GM21717 (cell line): ENCODE measurements around the gene CDC5L.

ENCODE experiments used
- ATAC-seq: cut with Tn5 transposase; IDR thresholded peaks from one replicate; pipeline ENCODE4 v1.9.1; 2021; ENCODE audit warnings: mild to moderate bottlenecking, moderate library complexity; ENCODE audit not compliant: unreplicated experiment

CDC5L gene

DNA sequence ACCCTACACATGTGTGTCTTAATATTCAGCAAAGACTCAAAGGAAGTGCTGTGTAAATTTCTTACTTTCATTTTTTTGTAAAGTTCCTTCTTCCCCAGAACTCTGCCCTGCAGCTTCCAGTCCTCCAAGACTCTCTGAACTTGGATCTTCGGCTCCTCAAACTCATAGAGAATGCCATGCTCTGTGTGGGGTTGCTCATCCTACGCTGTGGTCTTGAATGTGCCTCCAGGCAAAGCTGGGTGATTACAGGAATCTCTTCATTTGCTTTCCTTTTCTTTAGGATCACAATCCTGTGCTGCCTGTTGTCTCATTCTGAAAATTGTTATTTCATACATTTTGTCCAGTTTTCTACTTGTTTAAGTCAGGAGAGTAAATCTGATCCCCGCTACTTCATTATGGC, 14.5 kb upstream of the CDC5L start:
- ATAC-seq, result no peak

DNA sequence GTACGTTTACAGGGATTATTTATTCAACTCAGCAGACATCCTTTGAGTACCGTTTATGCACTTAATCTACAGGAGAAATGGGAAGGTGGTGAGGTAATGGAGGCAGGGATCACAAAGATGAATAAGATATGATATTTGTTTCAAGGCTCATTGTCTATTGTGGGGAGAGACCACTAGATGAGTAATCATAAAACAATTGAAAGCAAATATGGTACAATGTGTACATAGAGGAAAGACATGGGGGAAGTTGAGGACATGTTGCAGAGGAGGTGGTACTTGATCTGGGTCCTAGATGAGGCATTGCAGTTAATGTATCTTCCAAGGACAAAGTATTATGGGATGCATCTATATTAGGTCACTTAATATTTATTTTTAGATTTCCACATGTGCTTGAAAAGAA, 13.7 kb upstream of the CDC5L start:
- no peak for ATAC-seq

DNA sequence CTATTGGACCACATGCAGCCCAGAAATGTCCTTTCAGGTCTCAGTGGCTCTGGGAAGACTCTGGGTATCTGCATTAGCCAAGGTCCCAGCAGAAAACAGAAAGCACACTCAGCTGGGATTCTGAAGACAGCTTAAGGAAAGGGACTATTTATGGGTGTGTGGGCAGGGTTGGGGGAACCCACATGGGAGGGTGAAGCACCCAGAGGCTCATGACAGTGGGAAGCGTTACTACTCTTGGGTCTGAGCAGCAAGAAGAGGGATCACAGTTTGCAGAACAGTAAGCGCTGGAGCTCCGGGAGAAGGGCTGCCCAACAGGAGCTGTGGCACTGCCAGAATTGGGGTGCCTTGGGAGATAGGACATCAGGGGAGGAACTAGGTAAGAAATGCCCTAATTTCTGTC, 12.4 kb upstream of the CDC5L start:
- no peak for ATAC-seq

DNA sequence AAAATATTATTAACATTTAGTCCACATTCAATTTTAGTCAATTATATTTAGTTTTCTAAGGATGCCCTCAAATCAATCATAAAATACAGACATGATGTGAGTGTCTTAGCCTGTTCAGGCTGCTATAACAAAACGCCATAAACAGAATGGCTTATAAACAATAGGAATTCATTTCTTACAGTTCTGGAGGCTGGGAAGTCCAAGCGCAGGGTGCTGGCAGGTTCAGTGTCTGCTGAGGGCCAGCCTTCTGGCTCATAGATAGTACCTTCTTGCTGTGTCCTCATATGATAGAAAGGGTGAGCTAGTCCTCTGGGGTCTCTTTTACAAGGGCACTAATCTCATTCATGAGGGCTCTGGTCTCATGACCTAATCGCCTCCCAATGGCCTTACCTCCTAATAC, 10.0 kb upstream of the CDC5L start:
- no peak for ATAC-seq

DNA sequence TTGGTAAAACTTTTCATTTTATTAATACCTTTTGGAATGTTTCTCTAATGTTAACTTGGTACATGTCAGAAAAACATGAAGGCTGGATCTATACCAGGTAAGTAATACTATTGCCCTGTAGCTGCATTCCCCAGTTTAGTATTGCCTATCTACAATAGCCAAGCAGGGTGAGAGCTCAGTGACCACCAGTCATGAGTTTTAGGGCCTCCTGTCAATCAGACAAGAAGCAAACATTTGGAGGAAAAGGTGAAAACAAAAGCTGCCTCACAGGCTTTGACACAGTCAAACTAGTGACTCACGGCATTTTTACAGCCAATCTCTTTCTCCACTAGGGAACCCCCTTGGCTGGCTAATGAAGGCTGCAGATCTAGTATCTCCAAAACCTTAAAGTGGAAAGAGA, 9.5 kb upstream of the CDC5L start:
- no peak for ATAC-seq

DNA sequence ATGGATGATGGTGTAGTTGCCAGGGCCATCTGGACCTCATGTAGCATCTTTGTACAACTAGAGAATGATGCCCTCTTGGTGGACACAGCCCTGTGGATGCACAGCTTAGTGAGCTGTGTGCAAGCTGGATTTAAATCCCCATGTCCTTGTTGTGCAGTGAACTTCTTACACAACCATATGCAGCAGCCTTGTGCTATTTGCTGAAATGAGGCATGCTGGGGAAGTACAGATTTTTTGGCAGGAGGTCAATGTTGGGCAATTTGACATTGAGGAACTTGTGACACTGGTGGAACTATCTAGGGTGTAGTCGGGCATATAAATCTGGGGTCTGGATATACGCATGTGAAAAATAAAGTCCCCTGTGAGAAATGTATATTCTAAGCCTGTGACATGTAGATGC, 5.8 kb upstream of the CDC5L start:
- ATAC-seq, result no peak

DNA sequence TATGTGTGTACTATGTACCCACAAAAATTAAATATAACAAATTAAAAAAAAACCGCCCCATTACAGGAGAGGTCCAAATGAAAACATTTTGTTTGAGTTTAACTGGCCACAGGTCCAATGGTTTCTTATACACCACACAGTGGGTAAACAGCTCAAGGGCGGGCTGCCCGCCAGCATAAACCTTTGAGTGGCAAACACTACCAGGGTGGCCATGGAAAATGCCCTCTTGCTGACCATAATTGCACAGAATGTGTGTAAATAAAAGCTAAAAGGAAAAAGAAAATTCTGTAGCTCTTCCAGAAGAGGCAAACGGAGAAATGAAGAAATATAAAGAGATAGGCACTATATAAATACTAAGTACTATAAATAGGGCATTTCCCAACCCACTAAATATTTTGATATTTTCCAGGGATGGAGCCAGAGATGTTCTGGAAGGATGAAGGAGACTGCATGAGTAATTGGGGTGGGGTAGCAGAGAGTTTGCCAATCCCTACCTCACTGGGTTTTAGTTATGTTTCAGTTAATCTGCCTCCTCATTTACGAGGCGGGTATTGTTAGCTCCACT, 1.1 kb upstream of the CDC5L start:
- ATAC-seq, result no peak

DNA sequence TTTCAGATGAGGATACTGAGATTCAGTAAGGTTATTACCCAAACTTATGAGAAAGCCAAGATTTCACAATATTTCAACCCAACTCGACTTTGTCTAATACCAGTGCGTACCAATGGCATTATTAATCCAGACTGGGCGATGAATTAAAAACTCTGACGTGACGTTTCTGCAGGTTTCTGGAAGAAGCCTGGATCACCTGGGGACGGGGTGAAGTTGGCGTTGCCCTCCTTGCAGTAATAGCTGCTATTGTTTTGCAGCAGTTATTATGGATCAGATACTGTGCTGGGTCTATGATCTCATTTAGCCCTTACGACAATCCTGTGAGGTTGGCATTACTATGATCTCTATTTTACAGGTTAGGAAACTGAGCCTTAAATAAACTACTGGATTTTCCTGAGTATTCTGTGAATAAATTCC, 569 bp upstream of the CDC5L start:
- no peak for ATAC-seq

DNA sequence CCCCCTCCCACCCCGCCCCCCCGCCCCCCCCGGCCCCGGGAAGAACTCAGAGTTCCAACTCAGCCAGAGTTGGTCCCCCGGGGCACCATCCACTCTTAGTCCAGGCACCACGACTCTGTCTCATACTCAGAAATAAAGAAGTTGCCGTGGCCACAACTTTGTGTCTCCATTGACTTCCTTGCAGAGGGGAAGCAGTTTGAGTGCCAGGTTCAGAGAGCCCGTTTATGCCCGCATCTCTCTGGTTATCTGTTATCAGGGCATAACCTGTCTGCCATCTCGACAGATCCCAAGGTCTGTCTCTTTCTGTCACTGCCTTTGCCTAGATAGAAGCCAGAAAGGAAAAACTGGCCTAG, 605 bp downstream of the CDC5L start:
- ATAC-seq, result no peak

DNA sequence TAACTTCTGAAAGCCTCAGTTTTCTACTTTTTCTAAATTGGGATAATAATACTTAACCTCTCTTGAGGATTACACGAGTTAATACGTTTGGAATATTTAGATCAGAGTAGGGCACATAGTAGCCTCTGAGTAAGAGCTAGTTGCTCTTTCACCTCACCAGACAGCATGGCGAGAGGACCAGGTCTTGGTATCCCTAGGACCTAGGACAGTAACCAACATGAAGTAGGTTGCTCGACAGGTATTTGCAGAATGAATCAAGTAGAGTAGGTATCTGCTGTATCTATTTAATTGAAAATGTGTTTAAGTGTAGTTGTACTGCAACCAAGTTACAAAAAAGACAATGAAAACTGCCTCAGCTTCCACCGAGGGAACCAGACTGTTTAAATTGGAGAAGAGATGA, 1.4 kb downstream of the CDC5L start:
- ATAC-seq, result no peak

DNA sequence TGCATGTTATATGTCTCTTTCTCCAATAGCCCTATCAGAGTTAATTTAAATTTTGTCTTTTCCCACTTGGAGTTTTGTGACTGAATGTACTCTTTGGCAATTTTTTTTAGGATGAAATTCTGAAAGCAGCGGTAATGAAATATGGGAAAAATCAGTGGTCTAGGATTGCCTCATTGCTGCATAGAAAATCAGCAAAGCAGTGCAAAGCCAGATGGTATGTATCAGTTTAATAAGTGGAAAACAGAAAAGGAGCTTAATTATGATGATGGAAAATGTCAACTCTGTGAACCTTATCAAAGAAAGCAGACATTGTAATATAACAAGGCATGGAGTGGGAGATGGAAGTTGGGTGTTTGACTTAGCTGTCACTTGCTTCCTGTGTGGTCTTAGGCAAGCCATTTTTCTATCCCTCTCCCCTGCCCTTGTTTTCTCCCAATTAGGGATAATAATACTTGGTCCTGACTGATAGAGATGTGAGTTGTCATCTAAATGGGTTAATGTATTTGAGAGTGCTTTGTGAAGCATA, 2.7 kb downstream of the CDC5L start:
- ATAC-seq, result no peak

DNA sequence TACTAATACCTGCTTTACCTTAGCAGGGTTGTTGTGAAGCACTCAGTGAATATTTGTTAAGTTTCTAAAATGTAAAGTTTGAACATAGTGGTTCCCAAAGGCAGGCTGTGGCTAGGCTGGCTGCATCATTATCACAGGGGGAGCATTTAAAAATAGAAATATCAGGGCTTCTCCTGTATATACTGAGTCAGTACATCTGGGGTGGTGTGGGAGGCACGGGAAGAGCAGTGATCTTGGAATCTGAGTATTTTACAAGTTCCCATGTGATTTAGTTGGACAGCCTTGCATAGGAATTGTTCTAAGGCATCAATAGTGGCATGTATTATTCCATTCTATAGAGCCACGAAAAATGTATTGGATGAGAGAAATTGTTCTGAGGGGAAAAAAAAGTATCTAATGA, 8.0 kb downstream of the CDC5L start:
- no peak for ATAC-seq

DNA sequence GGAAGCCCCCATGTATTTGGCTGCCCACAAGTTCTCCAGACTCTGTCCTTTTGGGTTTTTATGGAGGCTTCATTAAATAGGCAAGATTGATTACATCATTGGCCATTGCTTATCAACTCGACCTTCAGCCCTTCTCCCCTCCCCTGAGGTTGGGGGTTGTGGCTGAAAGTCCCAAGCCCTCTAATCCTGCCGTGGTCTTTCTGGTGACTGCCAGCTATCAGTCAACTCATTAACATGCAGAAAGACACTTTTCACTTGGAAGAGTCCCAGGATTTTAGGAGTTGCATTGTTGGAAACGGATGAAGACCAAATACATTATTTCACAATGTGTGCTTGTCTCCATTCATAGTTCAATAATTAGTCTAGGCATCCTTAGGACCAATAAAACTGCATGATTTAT, 9.5 kb downstream of the CDC5L start:
- no peak for ATAC-seq

DNA sequence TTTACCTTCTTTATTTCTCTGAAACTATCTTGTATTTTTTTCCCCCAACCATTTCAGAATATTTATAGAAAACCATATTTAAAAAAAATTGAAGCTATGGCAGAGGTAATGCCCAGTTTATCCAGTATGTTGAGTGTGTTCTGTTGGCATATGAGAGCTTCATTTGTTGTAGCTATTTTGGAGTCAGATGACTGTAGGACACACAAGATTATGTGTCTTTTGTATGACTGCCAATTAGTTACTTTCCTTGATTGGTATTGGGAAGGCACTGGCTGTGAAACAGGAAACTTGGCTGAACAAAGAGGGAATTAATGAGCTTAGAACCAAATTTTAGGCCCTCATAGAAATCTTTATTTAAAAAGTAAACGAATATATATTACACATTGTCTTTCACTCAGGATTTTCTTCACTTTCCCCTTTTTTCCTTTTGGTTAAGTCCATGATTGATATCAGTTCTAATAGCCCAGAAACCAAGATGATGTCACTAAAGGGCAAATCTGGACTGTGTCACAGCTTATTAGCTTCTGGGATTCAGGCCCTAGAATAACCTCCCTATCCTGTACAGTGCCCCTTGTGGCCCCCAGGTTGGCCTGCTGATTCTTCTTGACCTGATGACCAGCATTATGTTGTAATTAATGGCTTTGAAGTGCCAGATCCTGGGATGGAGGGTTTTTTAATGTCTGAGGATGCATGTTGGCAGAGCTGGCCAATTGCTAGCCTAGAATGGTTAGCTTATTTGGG, 10.1 kb downstream of the CDC5L start:
- no peak for ATAC-seq

DNA sequence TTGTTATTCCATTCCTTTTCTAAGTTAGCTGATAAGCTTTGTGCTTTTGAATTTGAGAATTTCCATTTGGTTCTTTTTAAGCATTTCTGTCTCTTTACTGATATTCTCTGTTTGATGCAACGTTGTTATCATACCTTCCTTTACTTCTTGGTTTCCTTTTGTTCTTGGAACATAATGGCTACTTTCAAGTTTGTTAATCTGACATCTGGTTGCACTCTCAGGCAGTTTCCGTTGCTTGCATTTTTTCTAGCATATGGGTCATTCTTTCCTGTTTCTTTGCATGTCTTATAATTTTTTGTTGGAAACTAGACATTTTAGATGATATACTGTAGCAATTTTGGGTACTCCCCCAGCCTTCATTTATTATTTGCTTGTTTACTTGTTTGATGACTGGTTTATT, 12.5 kb downstream of the CDC5L start:
- no peak for ATAC-seq

DNA sequence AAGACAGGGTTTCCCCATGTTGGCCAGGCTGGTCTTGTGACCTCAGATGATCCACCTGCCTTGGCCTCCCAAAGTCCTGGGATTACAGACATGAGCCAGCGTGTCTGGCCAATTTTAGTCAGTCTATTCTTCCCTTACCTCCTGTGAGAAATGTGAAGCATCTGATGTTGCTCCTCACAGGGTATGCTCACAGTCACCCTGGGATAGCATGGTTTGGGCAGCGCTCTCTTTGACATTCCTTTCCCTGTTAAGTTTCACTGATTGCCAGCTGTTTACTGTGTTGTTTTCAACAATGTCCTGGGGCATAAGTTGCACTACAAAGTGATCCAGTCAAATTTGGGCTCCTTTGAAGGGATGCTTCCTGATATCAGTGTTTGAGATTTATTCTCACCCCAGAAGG, 13.1 kb downstream of the CDC5L start:
- ATAC-seq, result no peak

DNA sequence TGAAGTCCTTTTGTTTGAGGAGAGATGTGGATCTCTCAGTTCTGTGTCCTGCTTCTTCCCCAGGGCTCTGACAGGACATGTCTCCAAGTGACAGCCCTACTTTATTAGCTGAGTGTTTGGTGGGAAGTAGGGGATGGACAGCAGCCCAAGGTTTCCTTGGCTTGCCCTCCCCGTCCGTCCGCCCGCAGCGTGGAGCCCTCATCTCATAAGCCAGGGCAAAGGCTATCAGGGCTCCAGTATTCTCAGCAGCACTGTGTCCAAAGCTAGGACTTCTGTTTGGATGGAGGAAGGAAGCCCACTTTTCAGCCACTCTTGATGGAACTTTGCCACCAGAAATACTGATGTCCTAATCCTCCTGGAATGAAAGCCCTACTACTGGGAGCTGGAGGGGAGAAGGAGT, 13.6 kb downstream of the CDC5L start:
- no peak for ATAC-seq

DNA sequence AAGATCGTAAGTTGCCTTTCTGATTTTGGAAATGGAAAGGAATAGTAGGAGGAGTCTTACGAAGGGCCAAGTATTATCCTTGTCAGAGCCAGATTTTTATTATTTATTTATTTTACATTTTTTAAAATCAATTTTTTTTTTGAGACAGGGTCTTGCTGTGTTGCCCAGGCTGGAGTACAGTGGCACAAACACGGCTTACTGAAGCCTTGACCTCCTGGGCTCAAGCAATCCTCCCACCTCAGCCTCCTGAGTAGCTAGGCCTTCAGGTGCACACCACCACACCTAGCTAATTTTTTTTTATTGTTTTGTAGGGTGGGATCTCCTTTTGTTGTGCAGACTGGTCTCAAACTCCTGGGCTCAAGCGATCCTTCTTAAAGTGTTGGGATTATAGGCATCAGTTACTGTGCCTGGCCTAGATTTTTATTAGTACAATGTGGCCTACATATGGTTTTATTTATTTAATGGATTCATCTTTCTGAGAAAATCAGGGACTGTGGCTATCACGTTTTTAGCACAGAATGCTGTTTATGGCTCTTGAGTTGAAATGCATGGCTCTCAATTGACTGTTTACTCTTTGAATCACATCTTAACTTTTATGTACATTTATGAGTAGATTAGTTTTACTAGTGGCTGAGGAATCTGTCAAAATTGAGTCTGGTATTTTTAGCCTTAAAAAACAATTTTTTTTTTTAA, 16.7 kb downstream of the CDC5L start:
- ATAC-seq, result no peak

DNA sequence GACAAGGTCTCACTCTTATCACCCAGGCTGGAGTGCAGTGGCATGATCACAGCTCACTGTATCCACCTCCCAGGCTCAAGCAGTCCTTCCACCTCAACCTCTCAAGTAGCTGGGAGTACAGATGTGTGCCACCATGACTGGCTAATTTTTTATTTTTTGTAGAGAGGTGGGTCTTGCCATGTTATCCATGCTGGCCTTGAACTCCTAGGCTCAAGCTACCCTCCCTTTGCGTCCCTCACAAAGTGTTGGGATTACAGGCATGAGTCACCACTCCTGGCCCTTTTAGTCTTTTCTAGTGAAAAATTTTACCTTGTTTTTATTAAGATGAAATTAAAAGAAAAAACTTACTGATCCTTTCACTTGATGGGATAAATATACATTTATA, 17.2 kb downstream of the CDC5L start:
- no peak for ATAC-seq

DNA sequence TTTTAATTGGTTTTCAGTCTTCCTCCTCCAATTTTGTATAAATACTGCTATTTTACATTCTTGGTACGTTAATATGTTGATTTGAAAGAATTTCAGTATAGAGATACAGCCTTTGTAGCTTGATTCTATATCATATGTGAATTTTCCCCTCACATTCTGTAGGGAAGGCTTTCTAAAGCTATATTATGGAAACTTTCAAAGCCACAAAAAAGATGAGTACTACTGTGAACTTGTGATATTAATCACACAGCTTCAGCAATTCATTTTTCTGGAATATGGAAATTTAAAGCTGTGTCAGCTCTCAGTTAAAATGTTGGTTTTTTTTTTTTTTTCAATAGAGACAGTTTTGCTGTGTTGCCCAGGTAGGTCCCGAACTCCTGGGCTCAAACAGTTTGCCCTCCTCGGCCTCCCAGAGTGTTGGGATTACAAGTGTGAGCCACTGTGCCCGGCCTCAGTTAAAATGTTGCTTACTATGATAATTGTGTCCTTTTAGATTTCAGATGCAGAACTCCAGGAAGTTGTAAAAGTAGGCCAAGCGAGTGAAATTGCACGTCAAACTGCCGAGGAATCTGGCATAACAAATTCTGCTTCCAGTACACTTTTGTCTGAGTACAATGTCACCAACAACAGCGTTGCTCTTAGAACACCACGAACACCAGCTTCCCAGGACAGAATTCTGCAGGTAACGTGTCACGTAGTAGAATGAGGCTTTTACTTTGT, 20.6 kb downstream of the CDC5L start:
- no peak for ATAC-seq

DNA sequence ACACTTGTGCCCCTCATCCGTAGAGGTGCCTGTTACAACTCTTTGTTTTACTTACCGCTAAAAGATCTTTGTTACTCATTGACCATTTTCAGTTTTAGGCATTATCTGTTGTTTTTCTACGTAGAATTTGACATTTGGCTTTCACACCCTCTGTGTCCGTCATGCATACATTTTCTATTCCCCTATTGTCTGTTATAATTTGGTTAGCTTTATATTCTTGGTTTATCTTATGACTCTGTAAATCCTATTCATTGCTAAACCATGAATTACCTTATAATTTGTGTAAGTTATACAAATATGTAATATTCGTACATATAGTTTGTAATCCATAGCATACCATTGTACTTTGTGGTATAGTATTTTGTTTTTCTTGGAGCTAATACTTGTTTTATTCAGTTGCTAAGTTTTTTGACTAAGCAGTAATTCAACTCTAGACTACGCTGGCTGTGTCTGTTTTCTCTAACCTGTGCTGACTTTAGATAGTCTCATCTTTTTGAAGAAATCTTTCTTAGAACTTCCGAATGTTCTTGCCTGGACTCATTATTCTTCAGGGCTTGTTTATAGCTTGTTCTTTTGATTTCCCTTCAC, 21.8 kb downstream of the CDC5L start:
- no peak for ATAC-seq
